HEK293T (cell line): ENCODE data around the gene ANGEL1.

Source experiments
- CTCF ChIA-PET: fragments of 350-600 bp; formaldehyde crosslinking; extraction: SDS; loops from one replicate; lab custom pipeline; 2021; ENCODE audit warnings: antibody characterized with exemption, inconsistent platforms; lab: Yijun Ruan, JAX
- POLR2A ChIA-PET: fragments of 350-600 bp; formaldehyde crosslinking; extraction: SDS; loops from one replicate; lab custom pipeline; 2020; ENCODE audit warnings: antibody characterized with exemption, inconsistent platforms; lab: Yijun Ruan, JAX
- DNase-seq: peaks from one replicate; pipeline ENCODE4 v3.0.0; 2012; ENCODE audit warnings: mixed read lengths; ENCODE audit errors: extremely low spot score
- ARNT ChIP-seq: fragments of 450-650 bp; IDR thresholded peaks from 2 replicates; pipeline ENCODE4 v1.6.1; 2017; ENCODE audit warnings: mild to moderate bottlenecking
- BHLHE40 ChIP-seq: fragments of 450-650 bp; IDR thresholded peaks from 2 replicates; pipeline ENCODE4 v1.6.1; 2016; ENCODE audit warnings: mild to moderate bottlenecking, moderate library complexity, borderline replicate concordance
- CTBP1 ChIP-seq: fragments of 450-650 bp; IDR thresholded peaks from 2 replicates; pipeline ENCODE4 v1.6.1; 2016; ENCODE audit warnings: borderline replicate concordance
- ELF4 ChIP-seq: fragments of 450-650 bp; IDR thresholded peaks from 2 replicates; pipeline ENCODE4 v1.6.1; 2017; ENCODE audit warnings: antibody characterized with exemption
- FOXA1 ChIP-seq: fragments of 450-650 bp; IDR thresholded peaks from 2 replicates; pipeline ENCODE4 v1.6.1; 2016; ENCODE audit warnings: mild to moderate bottlenecking
- FOXK2 ChIP-seq: fragments of 450-650 bp; IDR thresholded peaks from 2 replicates; pipeline ENCODE4 v1.6.1; 2016; ENCODE audit warnings: mild to moderate bottlenecking
- FOXM1 ChIP-seq: fragments of 450-650 bp; IDR thresholded peaks from 2 replicates; pipeline ENCODE4 v1.6.1; 2017; ENCODE audit warnings: mild to moderate bottlenecking, borderline replicate concordance
- HDGF ChIP-seq: fragments of 450-650 bp; IDR thresholded peaks from 2 replicates; pipeline ENCODE4 v1.6.1; 2017; ENCODE audit warnings: antibody characterized with exemption, borderline replicate concordance
- L3MBTL2 ChIP-seq: fragments of 450-650 bp; conservative IDR thresholded peaks from 2 replicates; pipeline ENCODE4 v1.6.1; 2016; ENCODE audit warnings: mild to moderate bottlenecking
- LEF1 ChIP-seq: fragments of 450-650 bp; IDR thresholded peaks from 2 replicates; pipeline ENCODE4 v1.6.1; 2017; ENCODE audit warnings: mild to moderate bottlenecking, borderline replicate concordance
- NFRKB ChIP-seq: fragments of 450-650 bp; IDR thresholded peaks from 2 replicates; pipeline ENCODE4 v1.6.1; 2016; ENCODE audit warnings: mild to moderate bottlenecking, moderate library complexity
- SP1 ChIP-seq: fragments of 450-650 bp; IDR thresholded peaks from 2 replicates; pipeline ENCODE4 v1.6.1; 2017
- SUZ12 ChIP-seq: fragments of 450-650 bp; IDR thresholded peaks from 2 replicates; pipeline ENCODE4 v1.6.1; 2016; ENCODE audit warnings: mild to moderate bottlenecking
- TARDBP ChIP-seq: fragments of 450-650 bp; IDR thresholded peaks from 2 replicates; pipeline ENCODE4 v1.6.1; 2016
- ZNF384 ChIP-seq: fragments of 450-650 bp; IDR thresholded peaks from 2 replicates; pipeline ENCODE4 v1.6.1; 2016
- TF ChIP-seq, protein P1 (sequence below): fragments of 450-650 bp; IDR thresholded peaks from 2 replicates; pipeline ENCODE4 v1.6.1; 2016

Gene ANGEL1

GRCh38 chr14:76812422-76813383 lies at the start of gene ANGEL1:
Gene ANGEL1, minus strand, starts transcription at chr14:76812882. Its CDS starts 55 bp downstream, at chr14:76812827.
- peak; percentile 92 for DNase-seq
- CTCF ChIA-PET = no interaction called here
- POLR2A ChIA-PET = interaction anchor here (0.6 to 1.8 kb wide), 16 partner anchors 10 to 263 kb away, joined by 3 to 8 read pairs (median 4); partner anchors contain the start of gene LRRC74A
- TF ChIP-seq ZNF384 (peak; percentile 57; the same call in 1 of the 2 replicates), L3MBTL2 (peak; percentile 81), SUZ12 (no peak), ARNT (no peak), ELF4 (no peak), FOXK2 (no peak), NFRKB (no peak), HDGF (no peak), TARDBP (no peak), FOXM1 (no peak), SP1 (no peak; the same call in 1 of the 2 replicates), CTBP1 (no peak), BHLHE40 (no peak), FOXA1 (no peak), LEF1 (no peak)
- TF ChIP-seq, protein P1, sequence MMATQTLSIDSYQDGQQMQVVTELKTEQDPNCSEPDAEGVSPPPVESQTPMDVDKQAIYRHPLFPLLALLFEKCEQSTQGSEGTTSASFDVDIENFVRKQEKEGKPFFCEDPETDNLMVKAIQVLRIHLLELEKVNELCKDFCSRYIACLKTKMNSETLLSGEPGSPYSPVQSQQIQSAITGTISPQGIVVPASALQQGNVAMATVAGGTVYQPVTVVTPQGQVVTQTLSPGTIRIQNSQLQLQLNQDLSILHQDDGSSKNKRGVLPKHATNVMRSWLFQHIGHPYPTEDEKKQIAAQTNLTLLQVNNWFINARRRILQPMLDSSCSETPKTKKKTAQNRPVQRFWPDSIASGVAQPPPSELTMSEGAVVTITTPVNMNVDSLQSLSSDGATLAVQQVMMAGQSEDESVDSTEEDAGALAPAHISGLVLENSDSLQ = no peak

GRCh38 chr14:76861574-76862255 lies 49.0 kb upstream of the ANGEL1 start:
- TF ChIP-seq CTBP1 = no peak
- TF ChIP-seq BHLHE40 = no peak
- TF ChIP-seq ELF4 = no peak
- no peak for TF ChIP-seq ZNF384
- TF ChIP-seq TARDBP = no peak
- TF ChIP-seq FOXA1 = no peak
- TF ChIP-seq SUZ12 = no peak
- no peak for TF ChIP-seq ARNT
- TF ChIP-seq, protein P1 = no peak
- POLR2A ChIA-PET = no interaction called here
- CTCF ChIA-PET = no interaction called here
- DNase-seq = no peak

- ChIA-PET POLR2A (no interaction called here), CTCF (no interaction called here)
- DNase-seq = no peak
- TF ChIP-seq SP1 (no peak), L3MBTL2 (no peak)
These were observed 44.1 kb upstream of the ANGEL1 start for GRCh38 chr14:76856769-76857168.

DNA sequence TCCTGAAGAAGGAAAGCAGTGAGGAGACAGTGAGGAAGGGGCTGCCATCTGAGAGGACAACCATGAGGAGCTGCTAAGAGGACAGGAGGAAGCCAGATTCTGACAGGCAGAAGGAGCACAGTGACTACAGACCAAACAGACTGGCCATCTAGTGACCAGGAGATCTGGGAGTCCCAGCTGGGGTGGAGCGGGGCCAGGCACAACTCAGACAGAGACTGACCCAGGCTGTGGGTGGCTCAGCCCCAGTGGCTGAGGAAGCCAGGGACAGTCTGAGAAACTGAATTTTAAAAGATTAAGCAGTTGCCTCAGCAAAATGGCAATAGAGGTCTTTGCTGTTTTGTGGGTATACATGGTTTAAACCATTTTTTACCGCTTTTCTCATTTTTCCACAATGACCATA lies 42.4 kb upstream of the ANGEL1 start:
- no peak for DNase-seq
- ChIA-PET CTCF (interaction anchor here (1.2 kb wide), 1 partner anchor 17 kb away, joined by 4 read pairs; no protein-coding TSS in a partner anchor), POLR2A (no interaction called here)
- TF ChIP-seq HDGF = no peak
- TF ChIP-seq LEF1 = no peak
- TF ChIP-seq BHLHE40 = no peak
- TF ChIP-seq SUZ12 = no peak
- no peak for TF ChIP-seq FOXA1
- no peak for TF ChIP-seq CTBP1
- TF ChIP-seq L3MBTL2 = no peak
- TF ChIP-seq SP1 = no peak
- no peak for TF ChIP-seq TARDBP
- no peak for TF ChIP-seq ELF4
- TF ChIP-seq ZNF384 = no peak
- TF ChIP-seq NFRKB = no peak
- TF ChIP-seq FOXM1 = no peak
- TF ChIP-seq ARNT = no peak
- no peak for TF ChIP-seq FOXK2
- TF ChIP-seq, protein P1 = no peak

DNA sequence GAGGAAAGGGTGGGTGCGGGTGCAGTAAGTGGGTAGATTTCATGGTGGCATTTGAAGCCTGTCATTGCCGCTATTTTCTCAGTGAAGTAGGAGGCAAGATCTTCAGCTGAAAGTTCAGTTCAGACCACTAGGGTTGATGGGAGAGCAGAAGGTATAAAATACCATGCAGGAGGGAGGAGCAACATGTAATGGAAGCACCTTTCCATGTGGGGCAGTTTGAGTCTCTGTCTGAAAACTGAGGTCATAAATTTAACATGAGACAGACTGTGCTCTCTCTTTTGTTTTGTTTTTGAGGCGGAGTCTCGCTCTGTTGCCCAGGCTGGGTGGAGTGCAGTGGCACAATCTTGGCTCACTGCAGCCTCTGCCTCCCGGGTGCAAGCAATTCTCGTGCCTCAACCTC lies 36.2 kb upstream of the ANGEL1 start:
- TF ChIP-seq, protein P1 = peak; percentile 74
- TF ChIP-seq FOXK2 (no peak), CTBP1 (no peak)
- DNase-seq = peak; percentile 56
- POLR2A ChIA-PET = no interaction called here
- CTCF ChIA-PET = interaction anchor here (0.6 to 1.5 kb wide), 3 partner anchors 23 to 140 kb away, joined by 3 to 4 read pairs (median 3); partner anchors contain the start of gene LRRC74A
